Neural cell (in vitro differentiated cells): Measurements from ENCODE around the gene BMPR1A. TPM values are rescaled to one million over a fixed set of nuclear protein-coding genes. Genes with fewer than 3 reads are reported as not detected.

ENCODE experiments used
- H2AFZ ChIP-seq: fragments of 200-600, 300-800 bp; sonication (generic), shearing (Covaris generic); 2 replicates; pipeline ENCODE4 v1.6.0; 2014; ENCODE audit warnings: low read depth, mild to moderate bottlenecking, antibody characterized with exemption, low read length, moderate library complexity
- H3F3A ChIP-seq: fragments of 200-600 bp; shearing (Covaris generic); 2 replicates; pipeline ENCODE4 v1.6.1; 2016; ENCODE audit warnings: mild to moderate bottlenecking, moderate library complexity, mixed read lengths, antibody characterized with exemption, low read length; ENCODE audit not compliant: insufficient read depth, poor library complexity, severe bottlenecking
- H3K27ac ChIP-seq: fragments of 200-600, 300-800 bp; sonication (generic), shearing (Covaris generic); 2 replicates; pipeline ENCODE4 v1.5.1; 2014; ENCODE audit warnings: mild to moderate bottlenecking, low read length, moderate library complexity
- H3K27me3 ChIP-seq: fragments of 300-800, 200-600 bp; sonication (generic), shearing (Covaris generic); 2 replicates; pipeline ENCODE4 v1.6.0; 2014; ENCODE audit warnings: mild to moderate bottlenecking, low read depth, low read length, moderate library complexity; ENCODE audit not compliant: insufficient read depth
- H3K36me3 ChIP-seq: fragments of 300-800, 200-600 bp; sonication (generic), shearing (Covaris generic); 2 replicates; pipeline ENCODE4 v1.5.1; 2014; ENCODE audit warnings: mild to moderate bottlenecking, antibody characterized with exemption, low read length, moderate library complexity; ENCODE audit not compliant: insufficient read depth
- H3K4me2 ChIP-seq: fragments of 300-800, 200-600 bp; sonication (generic), shearing (Covaris generic); 2 replicates; pipeline ENCODE4 v1.6.0; 2014; ENCODE audit warnings: mild to moderate bottlenecking, low read length
- H3K4me3 ChIP-seq: fragments of 300-800, 200-600 bp; sonication (generic), shearing (Covaris generic); 2 replicates; pipeline ENCODE4 v1.5.1; 2014; ENCODE audit warnings: mild to moderate bottlenecking, low read length, moderate library complexity
- H3K79me2 ChIP-seq: fragments of 200-600 bp; shearing (Covaris generic); replicated peaks from 2 replicates; pipeline ENCODE4 v1.6.0; 2014; ENCODE audit warnings: mild to moderate bottlenecking, low read length, moderate library complexity; ENCODE audit not compliant: insufficient read depth
- H3K9ac ChIP-seq: fragments of 300-800, 200-600 bp; sonication (generic), shearing (Covaris generic); 2 replicates; pipeline ENCODE4 v1.6.1; 2016; ENCODE audit warnings: mild to moderate bottlenecking, low read length, mixed read lengths
- H3K9me2 ChIP-seq: fragments of 200-600 bp; shearing (Covaris generic); 2 replicates; pipeline ENCODE4 v1.6.1; 2016; ENCODE audit warnings: mild to moderate bottlenecking, low read length, mixed read lengths; ENCODE audit not compliant: insufficient read depth
- H3K9me3 ChIP-seq: fragments of 200-600, 300-800 bp; sonication (generic), shearing (Covaris generic); 2 replicates; pipeline ENCODE4 v1.6.1; 2016; ENCODE audit warnings: mild to moderate bottlenecking, mixed run types, low read length, moderate library complexity, mixed read lengths
- H4K20me1 ChIP-seq: fragments of 200-600 bp; shearing (Covaris generic); 2 replicates; pipeline ENCODE4 v1.6.1; 2016; ENCODE audit warnings: mild to moderate bottlenecking, mixed run types; ENCODE audit not compliant: insufficient read depth
- EP300 ChIP-seq: fragments of 450-650 bp; conservative IDR thresholded peaks from 2 replicates; pipeline ENCODE4 v1.6.1; 2014; ENCODE audit warnings: antibody characterized with exemption, mild to moderate bottlenecking, moderate library complexity; ENCODE audit not compliant: poor library complexity, severe bottlenecking
- EZH2 ChIP-seq: fragments of 200-600, 300-800 bp; shearing (Covaris generic), sonication (generic); IDR thresholded peaks from 2 replicates; pipeline ENCODE4 v1.6.1; 2014; ENCODE audit warnings: antibody characterized with exemption, low read length, borderline replicate concordance, mild to moderate bottlenecking; ENCODE audit not compliant: insufficient read depth, poor library complexity, severe bottlenecking
- RAD21 ChIP-seq: fragments of 450-650 bp; conservative IDR thresholded peaks from 2 replicates; pipeline ENCODE4 v1.6.1; 2014; ENCODE audit warnings: antibody characterized with exemption, mild to moderate bottlenecking, moderate library complexity
- SMC3 ChIP-seq: fragments of 450-650 bp; conservative IDR thresholded peaks from 2 replicates; pipeline ENCODE4 v1.6.1; 2014; ENCODE audit warnings: antibody characterized with exemption, mild to moderate bottlenecking, moderate library complexity; ENCODE audit not compliant: poor library complexity
- TAF1 ChIP-seq: IDR thresholded peaks from 2 replicates; pipeline ENCODE4 v1.6.1; 2012; ENCODE audit warnings: low read depth
- polyA plus RNA-seq: library from polyadenylated mRNA; depleted of rRNA; stranded (reverse); fragments of >200 nt; gene quantifications from 2 replicates; pipeline ENCODE4 v1.2.3, GENCODE V29; 2014
- TF ChIP-seq, protein P1 (sequence below): IDR thresholded peaks from 2 replicates; pipeline ENCODE4 v1.6.1; 2012; ENCODE audit warnings: borderline replicate concordance
- TF ChIP-seq, protein P2 (sequence below): fragments of 450-650 bp; IDR thresholded peaks from 2 replicates; pipeline ENCODE4 v1.5.1; 2014; ENCODE audit warnings: antibody characterized with exemption, mild to moderate bottlenecking, moderate library complexity; ENCODE audit not compliant: poor library complexity, severe bottlenecking

The BMPR1A gene
- polyA plus RNA-seq, 1 donor from 2014 or later, result 29.9 TPM

DNA sequence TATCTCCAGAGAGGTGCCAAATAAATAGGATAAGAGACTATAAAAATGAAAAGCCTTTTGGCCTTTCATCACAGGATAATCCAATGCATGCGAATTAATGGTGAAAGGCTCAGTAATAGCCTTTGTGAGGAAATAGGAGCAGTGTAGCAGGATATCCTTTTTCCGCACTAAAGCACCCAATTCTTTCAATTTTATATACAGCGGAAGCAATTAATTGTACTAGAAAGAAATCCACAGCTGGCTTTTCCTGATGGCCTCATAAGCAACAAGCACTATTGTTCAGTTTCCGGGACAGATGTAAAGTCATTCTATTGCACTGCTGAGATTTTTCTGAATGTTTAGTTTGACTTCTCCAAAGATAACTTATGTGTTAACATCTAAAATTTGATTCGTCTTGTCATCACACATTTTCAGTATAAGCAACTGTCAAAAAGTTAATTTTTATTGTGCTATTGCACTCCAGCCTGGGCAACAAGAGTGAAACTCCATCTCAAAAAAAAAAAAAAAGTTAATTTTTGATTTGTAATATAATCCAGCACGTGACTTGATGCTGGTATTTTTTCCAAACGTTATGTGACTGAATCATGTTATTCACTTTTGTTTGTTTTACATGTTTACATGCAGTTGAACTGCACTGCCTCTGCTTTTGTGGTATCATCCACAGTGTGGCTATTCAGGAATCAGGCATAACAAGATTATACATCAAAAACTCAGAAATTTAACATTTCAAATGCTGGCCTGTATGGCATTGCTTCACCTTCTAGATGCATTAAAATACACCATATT, 8.4 kb upstream of the BMPR1A start:
- H3K27me3 ChIP-seq, result no peaks in the 10 kb centered on the region
- no peaks in the 10 kb centered on the region for H3K36me3 ChIP-seq
- no peak overlapping the region for H3K4me3 ChIP-seq
- no peaks in the 10 kb centered on the region for H3K9me3 ChIP-seq
- H2AFZ ChIP-seq, result no peak overlapping the region
- no peak overlapping the region for H3K27ac ChIP-seq
- no peaks in the 10 kb centered on the region for H3K79me2 ChIP-seq
- no peaks in the 10 kb centered on the region for H3F3A ChIP-seq
- no peak overlapping the region for H3K4me2 ChIP-seq
- H3K9ac ChIP-seq, result no peak overlapping the region
- H4K20me1 ChIP-seq, result no peaks in the 10 kb centered on the region
- TF ChIP-seq, protein P1, sequence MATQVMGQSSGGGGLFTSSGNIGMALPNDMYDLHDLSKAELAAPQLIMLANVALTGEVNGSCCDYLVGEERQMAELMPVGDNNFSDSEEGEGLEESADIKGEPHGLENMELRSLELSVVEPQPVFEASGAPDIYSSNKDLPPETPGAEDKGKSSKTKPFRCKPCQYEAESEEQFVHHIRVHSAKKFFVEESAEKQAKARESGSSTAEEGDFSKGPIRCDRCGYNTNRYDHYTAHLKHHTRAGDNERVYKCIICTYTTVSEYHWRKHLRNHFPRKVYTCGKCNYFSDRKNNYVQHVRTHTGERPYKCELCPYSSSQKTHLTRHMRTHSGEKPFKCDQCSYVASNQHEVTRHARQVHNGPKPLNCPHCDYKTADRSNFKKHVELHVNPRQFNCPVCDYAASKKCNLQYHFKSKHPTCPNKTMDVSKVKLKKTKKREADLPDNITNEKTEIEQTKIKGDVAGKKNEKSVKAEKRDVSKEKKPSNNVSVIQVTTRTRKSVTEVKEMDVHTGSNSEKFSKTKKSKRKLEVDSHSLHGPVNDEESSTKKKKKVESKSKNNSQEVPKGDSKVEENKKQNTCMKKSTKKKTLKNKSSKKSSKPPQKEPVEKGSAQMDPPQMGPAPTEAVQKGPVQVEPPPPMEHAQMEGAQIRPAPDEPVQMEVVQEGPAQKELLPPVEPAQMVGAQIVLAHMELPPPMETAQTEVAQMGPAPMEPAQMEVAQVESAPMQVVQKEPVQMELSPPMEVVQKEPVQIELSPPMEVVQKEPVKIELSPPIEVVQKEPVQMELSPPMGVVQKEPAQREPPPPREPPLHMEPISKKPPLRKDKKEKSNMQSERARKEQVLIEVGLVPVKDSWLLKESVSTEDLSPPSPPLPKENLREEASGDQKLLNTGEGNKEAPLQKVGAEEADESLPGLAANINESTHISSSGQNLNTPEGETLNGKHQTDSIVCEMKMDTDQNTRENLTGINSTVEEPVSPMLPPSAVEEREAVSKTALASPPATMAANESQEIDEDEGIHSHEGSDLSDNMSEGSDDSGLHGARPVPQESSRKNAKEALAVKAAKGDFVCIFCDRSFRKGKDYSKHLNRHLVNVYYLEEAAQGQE, result no peak
- TF ChIP-seq EZH2 (no peak), SMC3 (no peak), TAF1 (no peak), RAD21 (no peak)
- no peaks in the 10 kb centered on the region for H3K9me2 ChIP-seq

DNA sequence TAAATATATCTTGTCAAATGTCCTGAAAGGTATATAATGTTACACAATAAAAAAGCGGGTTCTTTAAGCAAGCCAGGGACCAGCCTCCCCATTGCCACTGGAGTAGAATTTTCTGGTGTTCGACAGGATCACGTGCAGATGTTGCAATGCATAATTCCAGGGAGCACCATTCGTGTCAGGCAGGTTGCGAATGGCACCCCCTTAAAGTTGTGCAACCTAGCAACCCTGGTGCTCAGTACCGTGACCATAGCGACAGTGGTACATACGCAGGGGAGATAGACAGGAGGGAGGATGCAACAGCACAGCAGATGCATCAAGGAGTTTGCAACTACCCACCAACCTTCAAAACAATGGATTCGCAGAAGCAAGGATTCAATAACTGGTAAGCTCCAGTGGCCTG, 6.6 kb upstream of the BMPR1A start:
- no peaks in the 10 kb centered on the region for H3K36me3 ChIP-seq
- H3K4me3 ChIP-seq, result no peak overlapping the region
- no peaks in the 10 kb centered on the region for H3K9me2 ChIP-seq
- H2AFZ ChIP-seq, result no peak overlapping the region
- no peaks in the 10 kb centered on the region for H4K20me1 ChIP-seq
- no peak for TF ChIP-seq EP300
- TF ChIP-seq, protein P1, result no peak
- no peak for TF ChIP-seq RAD21
- TF ChIP-seq, protein P2, sequence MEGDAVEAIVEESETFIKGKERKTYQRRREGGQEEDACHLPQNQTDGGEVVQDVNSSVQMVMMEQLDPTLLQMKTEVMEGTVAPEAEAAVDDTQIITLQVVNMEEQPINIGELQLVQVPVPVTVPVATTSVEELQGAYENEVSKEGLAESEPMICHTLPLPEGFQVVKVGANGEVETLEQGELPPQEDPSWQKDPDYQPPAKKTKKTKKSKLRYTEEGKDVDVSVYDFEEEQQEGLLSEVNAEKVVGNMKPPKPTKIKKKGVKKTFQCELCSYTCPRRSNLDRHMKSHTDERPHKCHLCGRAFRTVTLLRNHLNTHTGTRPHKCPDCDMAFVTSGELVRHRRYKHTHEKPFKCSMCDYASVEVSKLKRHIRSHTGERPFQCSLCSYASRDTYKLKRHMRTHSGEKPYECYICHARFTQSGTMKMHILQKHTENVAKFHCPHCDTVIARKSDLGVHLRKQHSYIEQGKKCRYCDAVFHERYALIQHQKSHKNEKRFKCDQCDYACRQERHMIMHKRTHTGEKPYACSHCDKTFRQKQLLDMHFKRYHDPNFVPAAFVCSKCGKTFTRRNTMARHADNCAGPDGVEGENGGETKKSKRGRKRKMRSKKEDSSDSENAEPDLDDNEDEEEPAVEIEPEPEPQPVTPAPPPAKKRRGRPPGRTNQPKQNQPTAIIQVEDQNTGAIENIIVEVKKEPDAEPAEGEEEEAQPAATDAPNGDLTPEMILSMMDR, result no peak
- TF ChIP-seq TAF1, result no peak
- H3K4me2 ChIP-seq, result no peak overlapping the region
- no peaks in the 10 kb centered on the region for H3K9me3 ChIP-seq
- H3K27ac ChIP-seq, result no peak overlapping the region
- H3K9ac ChIP-seq, result no peak overlapping the region
- H3F3A ChIP-seq, result no peaks in the 10 kb centered on the region
- peaks cover 8% of the 10 kb centered on the region for H3K79me2 ChIP-seq
- no peaks in the 10 kb centered on the region for H3K27me3 ChIP-seq
